Stimulated activated CD8-positive, alpha-beta memory T cell treated with anti-CD3 and anti-CD28 coated beads, Interleukin-4, amount 100 ng/mL, for 48 hours (primary cell): ENCODE data around the gene RNMT.

Experiments
- DNase-seq: peaks from one replicate; pipeline ENCODE4 v3.0.0-alpha.2; 2020

RNMT gene

DNA sequence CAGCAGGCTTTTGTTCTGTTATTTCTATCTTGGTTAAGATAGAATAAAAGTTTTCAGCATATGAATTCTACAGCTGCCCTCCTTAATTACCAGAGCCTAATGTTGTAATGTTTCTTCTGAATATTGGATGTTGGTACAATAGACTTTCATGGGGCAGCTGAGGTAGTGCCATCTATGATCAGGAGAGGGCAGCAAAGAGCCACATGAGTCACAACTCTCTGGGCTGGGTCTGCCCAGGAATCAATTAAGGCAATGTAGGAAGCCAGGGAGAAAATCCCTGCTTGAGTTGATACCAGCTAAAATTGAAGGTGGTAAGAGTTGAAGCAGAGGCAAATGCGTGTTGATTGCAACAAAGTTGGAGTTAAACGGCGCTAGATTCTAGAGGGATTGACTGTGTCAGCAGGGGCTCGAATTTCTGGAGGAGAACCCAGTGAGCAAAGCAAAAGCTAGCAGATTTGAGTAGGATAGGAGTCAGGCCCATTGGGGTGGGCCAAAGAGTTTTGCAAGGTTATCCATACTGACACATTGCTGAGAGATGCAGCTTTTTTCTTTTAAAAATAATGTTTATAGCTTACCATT is 86.9 kb downstream of the RNMT start:
- peak; percentile 81 for DNase-seq
